ENCODE data around the gene VWA8. TPM values are rescaled to one million over a fixed set of nuclear protein-coding genes. Genes with fewer than 3 reads are reported as not detected.

VWA8 gene
- polyA plus RNA-seq, 1 of the 3 experiments (the other 2 are of a cell fraction) = 5.5 TPM

DNA sequence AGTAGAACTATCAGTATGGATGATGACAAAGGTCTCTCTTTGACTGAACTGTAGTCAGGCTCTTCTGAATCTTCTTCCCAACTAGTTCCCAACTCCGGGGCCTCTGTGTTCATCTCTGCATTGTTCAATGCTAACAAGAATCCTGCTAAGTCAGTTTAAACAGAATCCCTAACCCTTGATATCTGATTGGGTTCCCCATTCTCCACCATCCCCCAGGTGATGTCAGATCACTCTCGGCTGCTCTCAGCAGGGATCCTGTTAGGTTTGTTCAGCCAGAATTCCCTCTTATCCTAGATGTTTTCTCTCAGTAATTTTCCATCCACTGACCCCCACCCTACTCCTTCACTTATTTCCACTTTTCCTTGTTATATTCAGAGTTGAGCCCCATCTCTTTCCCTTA is 280.0 kb downstream of the VWA8 start:
- no peak overlapping the region for H3K4me3 ChIP-seq (ENCODE audit: low read depth in 2 of 2, low read length in 1 of 2)
- no peak overlapping the region for H2AFZ ChIP-seq (ENCODE audit: low read depth)
- no peaks in the 10 kb centered on the region for H3K27me3 ChIP-seq (ENCODE audit: insufficient read depth)
- no peaks in the 10 kb centered on the region for H3K9me3 ChIP-seq
- DNase-seq = no peak
- ChIA-PET CTCF (no interaction called here), POLR2A (no interaction called here)
- peaks cover 6% of the 10 kb centered on the region for H3F3A ChIP-seq (replicated peaks; ENCODE audit: insufficient read depth)
- H3K9me2 ChIP-seq = no peaks in the 10 kb centered on the region
- no peaks in the 10 kb centered on the region for H3K79me2 ChIP-seq (ENCODE audit: insufficient read depth)
- H3K27ac ChIP-seq (ENCODE audit: low read depth in 2 of 2, low read length in 1 of 2) = no peak overlapping the region
- TF ChIP-seq NFIC (IDR thresholded peaks at IDR 0.05; ENCODE audit: borderline replicate concordance) (no peak), POLR2AphosphoS5 (IDR thresholded peaks at IDR 0.05; ENCODE audit: low read depth, low read length) (no peak), TAF1 (IDR thresholded peaks at IDR 0.05; ENCODE audit: borderline replicate concordance, low read depth, low read length) (no peak), RFX5 (IDR thresholded peaks at IDR 0.05; ENCODE audit: low read length) (no peak), NRF1 (IDR thresholded peaks at IDR 0.05; ENCODE audit: low read depth, low read length) (no peak), FOXM1 (IDR thresholded peaks at IDR 0.05; ENCODE audit: low read depth) (no peak), RXRA (IDR thresholded peaks at IDR 0.05; ENCODE audit: borderline replicate concordance, low read depth) (no peak), TCF12 (IDR thresholded peaks at IDR 0.05) (no peak), EZH2phosphoT487 (IDR thresholded peaks at IDR 0.05; ENCODE audit: borderline replicate concordance, low read depth) (no peak), FOXJ3 (CRISPR knock-in tag; IDR thresholded peaks at IDR 0.05) (no peak), EP300 (IDR thresholded peaks at IDR 0.05; ENCODE audit: borderline replicate concordance in 1 of 2, low read depth in 1 of 2, low read length in 1 of 2) (no peak), SMC3 (IDR thresholded peaks at IDR 0.05; ENCODE audit: low read depth, low read length) (no peak), ELF1 (IDR thresholded peaks at IDR 0.05) (no peak), TEAD4 (IDR thresholded peaks at IDR 0.05; ENCODE audit: borderline replicate concordance, insufficient read depth) (no peak)
- TF ChIP-seq, protein P1, sequence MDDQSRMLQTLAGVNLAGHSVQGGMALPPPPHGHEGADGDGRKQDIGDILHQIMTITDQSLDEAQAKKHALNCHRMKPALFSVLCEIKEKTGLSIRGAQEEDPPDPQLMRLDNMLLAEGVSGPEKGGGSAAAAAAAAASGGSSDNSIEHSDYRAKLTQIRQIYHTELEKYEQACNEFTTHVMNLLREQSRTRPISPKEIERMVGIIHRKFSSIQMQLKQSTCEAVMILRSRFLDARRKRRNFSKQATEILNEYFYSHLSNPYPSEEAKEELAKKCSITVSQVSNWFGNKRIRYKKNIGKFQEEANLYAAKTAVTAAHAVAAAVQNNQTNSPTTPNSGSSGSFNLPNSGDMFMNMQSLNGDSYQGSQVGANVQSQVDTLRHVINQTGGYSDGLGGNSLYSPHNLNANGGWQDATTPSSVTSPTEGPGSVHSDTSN (IDR thresholded peaks at IDR 0.05) = no peak
- TF ChIP-seq, protein P2, sequence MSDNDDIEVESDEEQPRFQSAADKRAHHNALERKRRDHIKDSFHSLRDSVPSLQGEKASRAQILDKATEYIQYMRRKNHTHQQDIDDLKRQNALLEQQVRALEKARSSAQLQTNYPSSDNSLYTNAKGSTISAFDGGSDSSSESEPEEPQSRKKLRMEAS (IDR thresholded peaks at IDR 0.05; ENCODE audit: low read depth) = no peak
- TF ChIP-seq, protein P3, sequence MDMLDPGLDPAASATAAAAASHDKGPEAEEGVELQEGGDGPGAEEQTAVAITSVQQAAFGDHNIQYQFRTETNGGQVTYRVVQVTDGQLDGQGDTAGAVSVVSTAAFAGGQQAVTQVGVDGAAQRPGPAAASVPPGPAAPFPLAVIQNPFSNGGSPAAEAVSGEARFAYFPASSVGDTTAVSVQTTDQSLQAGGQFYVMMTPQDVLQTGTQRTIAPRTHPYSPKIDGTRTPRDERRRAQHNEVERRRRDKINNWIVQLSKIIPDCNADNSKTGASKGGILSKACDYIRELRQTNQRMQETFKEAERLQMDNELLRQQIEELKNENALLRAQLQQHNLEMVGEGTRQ (IDR thresholded peaks at IDR 0.05; ENCODE audit: borderline replicate concordance, low read depth, low read length) = no peak
- TF ChIP-seq, protein P4, sequence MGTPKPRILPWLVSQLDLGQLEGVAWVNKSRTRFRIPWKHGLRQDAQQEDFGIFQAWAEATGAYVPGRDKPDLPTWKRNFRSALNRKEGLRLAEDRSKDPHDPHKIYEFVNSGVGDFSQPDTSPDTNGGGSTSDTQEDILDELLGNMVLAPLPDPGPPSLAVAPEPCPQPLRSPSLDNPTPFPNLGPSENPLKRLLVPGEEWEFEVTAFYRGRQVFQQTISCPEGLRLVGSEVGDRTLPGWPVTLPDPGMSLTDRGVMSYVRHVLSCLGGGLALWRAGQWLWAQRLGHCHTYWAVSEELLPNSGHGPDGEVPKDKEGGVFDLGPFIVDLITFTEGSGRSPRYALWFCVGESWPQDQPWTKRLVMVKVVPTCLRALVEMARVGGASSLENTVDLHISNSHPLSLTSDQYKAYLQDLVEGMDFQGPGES (IDR thresholded peaks at IDR 0.05; ENCODE audit: low read depth, low read length) = no peak
- TF ChIP-seq, protein P5, sequence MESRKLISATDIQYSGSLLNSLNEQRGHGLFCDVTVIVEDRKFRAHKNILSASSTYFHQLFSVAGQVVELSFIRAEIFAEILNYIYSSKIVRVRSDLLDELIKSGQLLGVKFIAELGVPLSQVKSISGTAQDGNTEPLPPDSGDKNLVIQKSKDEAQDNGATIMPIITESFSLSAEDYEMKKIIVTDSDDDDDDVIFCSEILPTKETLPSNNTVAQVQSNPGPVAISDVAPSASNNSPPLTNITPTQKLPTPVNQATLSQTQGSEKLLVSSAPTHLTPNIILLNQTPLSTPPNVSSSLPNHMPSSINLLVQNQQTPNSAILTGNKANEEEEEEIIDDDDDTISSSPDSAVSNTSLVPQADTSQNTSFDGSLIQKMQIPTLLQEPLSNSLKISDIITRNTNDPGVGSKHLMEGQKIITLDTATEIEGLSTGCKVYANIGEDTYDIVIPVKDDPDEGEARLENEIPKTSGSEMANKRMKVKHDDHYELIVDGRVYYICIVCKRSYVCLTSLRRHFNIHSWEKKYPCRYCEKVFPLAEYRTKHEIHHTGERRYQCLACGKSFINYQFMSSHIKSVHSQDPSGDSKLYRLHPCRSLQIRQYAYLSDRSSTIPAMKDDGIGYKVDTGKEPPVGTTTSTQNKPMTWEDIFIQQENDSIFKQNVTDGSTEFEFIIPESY (IDR thresholded peaks at IDR 0.05; ENCODE audit: borderline replicate concordance, low read depth) = no peak
- H4K20me1 ChIP-seq (ENCODE audit: insufficient read depth) = no peaks in the 10 kb centered on the region
- no peaks in the 10 kb centered on the region; a peak in 1 of 4 replicates for H3K4me1 ChIP-seq (ENCODE audit: control insufficient read depth in 1 of 2, insufficient read depth in 2 of 2, low read depth in 1 of 2, low read length in 1 of 2)
- no peak overlapping the region for H3K9ac ChIP-seq
- H3K4me2 ChIP-seq = no peak overlapping the region
- 90% methylated on average over 2 of the region's 2 CpGs for WGBS (ENCODE audit: low lambda C conversion rate)
- peaks cover 16 to 18% of the 10 kb centered on the region in 2 experiments for H3K36me3 ChIP-seq (replicated peaks in 1 of 2; ENCODE audit: control insufficient read depth in 1 of 2, insufficient read depth in 2 of 2, low read length in 1 of 2)
